GM12872 (cell line): ENCODE measurements around the gene CCNY.

ENCODE experiments used
- CTCF ChIP-seq: IDR thresholded peaks from 3 replicates; pipeline ENCODE4 v1.5.1; 2011; ENCODE audit warnings: low read depth, mild to moderate bottlenecking, low read length, moderate library complexity; ENCODE audit not compliant: insufficient read depth

Gene CCNY

GRCh38 chr10:35506741-35507140 is 170.4 kb downstream of the CCNY start:
- no peak for TF ChIP-seq CTCF

- no peak for TF ChIP-seq CTCF
Measured at GRCh38 chr10:35507519-35508109, 171.3 kb downstream of the CCNY start.

GRCh38 chr10:35508647-35509046 is 172.3 kb downstream of the CCNY start:
- no peak for TF ChIP-seq CTCF

GRCh38 chr10:35510891-35511290 is 174.6 kb downstream of the CCNY start:
- TF ChIP-seq CTCF, result no peak

GRCh38 chr10:35511647-35512046 is 175.3 kb downstream of the CCNY start:
- TF ChIP-seq CTCF, result no peak

- no peak for TF ChIP-seq CTCF
Measured at GRCh38 chr10:35516102-35516670, 179.9 kb downstream of the CCNY start.

- no peak for TF ChIP-seq CTCF
Measured at GRCh38 chr10:35517431-35518181, 181.3 kb downstream of the CCNY start.
